GM18511 (cell line): ENCODE data around the gene PCNX4.

Experiments
- ATAC-seq: cut with Tn5 transposase; IDR thresholded peaks from one replicate; pipeline ENCODE4 v1.9.1; 2021; ENCODE audit warnings: mild to moderate bottlenecking, moderate library complexity; ENCODE audit not compliant: unreplicated experiment

The PCNX4 gene

DNA sequence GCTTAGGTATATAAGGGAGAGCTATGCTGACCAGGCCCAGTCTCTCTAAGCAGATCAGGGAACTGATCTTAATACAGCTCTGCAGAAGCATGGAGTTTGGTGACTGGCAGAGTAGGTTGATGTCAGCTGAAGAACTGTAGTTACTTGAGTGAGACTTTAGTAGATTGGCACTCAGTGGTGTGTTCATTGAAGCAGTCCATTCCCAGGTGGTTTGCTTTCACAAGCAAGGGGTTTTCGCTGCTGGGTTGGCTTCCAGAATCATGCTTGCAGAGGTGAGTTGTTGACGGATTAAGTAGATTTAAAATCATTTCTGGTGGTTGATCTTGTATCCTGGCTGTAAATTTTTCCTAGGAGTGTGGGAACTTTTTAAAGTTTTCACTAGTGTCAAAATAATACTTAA lies 80.0 kb downstream of the PCNX4 start:
- ATAC-seq = no peak

DNA sequence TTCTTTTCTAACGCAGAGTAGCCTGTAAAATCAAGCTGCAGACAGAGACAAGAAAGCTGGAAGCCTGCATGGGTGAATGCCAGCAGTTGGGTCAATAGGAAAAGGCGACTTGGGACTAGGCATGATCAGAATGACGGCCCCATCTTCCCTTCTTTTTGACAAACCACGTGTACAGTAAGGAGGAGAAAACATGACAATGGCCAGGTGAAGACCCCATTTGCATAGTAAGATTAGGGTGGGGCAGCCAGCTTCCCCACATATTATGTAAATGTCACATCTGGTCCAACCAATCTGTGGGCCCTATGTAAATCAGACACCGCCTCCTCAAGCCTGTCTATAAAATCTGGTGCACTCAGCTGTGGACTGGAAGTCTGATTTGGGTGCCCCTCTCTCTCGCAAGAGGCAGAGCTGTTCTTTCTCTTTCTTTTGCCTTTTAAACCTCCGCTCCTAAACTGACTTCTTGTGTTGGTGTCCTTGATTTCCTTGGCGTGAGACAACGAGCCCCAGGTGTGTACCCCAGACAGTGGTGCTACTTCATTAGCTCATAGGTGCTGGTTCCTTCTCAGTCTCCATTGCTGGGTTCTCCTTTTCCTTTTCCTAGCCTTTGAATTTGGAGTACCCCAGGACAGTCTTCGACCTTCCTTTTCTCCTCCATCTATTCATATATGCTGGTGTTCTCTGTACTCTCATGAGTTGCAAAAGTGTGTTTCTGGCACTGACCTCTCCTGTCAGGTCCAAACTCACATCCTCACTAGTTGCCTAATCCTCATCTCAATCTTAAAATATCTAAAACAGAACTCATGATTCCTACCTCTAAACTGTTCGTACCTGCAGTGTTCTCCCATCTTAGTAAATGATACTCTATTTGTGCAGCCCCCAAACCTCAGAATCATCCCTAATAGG lies 82.9 kb downstream of the PCNX4 start:
- ATAC-seq = no peak

DNA sequence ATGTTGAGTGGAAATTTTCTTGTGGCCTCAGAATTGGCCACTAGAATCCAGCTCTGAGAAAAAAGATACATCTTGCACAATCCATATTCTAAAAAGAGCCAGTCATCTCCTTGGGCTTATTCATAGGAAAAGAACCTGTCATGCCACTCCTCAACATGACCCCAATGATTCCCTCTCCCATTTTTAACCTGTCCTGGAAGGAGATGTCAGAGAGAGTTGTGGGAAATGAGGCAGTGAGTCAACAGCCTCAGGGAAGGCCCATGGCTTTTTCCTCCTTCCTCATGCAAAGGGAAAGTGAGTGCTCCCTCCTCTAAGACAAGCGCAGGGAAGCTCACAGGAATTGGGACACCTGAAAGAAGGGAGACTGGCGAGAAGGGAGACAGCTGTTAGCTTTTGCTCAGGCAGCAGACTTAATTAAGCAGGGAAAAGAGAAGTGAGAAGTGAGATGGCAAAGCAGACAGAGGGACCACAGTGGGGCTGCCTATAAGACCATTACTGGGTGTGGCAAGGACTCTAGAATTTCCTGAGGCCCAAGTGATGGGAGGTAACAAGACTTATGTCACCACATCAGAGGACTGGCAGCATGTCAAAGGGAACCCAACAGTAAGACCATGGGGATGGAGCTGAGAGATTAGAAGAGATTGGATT lies 83.7 kb downstream of the PCNX4 start:
- ATAC-seq = no peak

DNA sequence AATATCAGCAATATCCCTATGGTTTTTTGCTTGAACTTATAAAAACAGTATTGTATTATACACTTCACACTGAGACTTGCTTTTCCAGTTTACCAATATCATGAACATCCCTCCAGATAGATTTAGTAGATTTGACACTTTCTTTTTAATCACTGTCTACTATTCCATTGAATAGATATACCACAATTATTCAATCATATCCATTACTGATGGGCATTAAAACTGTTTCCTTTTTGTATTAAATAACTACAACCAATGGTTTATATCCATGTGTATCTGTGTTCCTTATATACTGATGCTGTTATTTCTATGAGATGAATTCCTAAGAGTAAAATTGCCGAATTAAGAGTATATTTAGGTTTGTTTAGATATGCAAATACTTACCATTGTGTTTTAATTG lies 86.4 kb downstream of the PCNX4 start:
- no peak for ATAC-seq

DNA sequence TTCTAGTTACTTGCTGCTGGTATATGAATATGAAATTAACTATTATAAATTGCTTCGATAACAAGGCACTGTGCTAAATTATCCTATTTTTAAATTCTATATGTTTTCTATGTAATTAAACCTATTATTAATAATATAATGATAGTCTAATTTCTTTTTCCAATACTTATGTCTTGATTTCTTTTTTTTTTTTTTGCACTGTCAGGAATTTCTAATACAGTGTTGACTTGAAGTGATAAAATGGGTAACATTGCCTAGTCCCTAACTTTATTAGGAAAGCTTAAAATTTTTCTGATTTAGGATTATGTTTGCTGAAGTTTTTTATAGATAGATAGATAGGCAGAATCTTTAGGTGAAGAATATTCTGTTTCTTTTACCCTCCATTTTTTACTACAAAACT lies 87.1 kb downstream of the PCNX4 start:
- no peak for ATAC-seq

DNA sequence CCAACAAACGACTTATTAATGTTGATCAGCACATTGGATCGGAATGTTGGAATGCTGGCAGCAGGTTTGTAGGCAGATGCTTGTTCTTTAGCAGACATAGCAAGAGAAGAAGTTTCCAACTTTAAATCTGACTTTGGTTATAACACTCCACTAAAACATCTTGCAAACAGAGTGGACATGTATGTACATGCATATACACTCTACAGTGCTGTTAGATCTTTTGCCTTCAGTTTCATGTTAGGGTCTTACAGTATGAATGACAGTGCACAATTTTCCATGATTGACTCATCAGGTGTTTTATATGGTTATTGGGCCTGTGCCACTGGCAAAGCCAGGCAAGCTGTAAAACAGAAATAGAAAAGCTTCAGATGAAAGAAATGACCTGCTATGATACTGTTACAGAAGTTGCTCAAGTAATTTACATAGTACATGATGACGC lies 87.7 kb downstream of the PCNX4 start:
- no peak for ATAC-seq

DNA sequence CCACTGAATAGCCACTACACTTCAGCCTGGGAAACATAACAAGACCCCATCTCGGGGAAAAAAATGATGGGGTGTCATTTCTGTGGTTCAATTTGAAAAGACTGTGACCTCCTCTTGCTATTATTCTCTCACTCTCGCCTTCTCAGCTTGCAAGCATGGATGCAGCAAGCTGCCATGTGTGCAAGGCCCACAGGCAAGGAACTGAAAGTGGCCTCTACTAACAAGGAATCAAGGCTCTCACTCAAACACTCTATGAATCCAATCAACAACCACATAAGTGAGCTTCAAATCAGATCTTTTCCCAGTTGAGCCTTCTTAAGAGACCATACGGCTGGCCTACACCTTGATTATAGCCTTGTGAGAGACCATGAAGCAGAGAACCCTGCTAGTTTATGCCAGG lies 91.4 kb downstream of the PCNX4 start:
- peak; percentile 33 for ATAC-seq

DNA sequence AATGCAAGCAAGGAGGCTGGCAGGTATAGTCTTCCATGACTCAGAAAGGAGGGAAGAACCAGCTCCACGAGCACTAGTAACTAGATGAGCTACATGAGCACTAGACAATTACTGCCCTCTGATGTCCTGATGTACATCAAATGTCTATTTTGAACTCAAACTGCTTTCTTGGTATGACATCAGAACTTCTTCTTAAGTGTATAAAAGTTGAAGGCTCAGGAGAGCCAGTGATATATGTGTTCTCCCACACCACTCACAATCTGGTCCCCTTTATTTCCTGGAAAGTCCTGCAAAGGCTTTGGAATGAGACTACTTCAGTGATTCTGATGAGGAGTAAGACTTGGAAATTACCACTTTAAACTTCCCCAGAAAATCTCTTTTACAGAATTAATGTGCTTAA lies 92.0 kb downstream of the PCNX4 start:
- peak; percentile 55 for ATAC-seq

DNA sequence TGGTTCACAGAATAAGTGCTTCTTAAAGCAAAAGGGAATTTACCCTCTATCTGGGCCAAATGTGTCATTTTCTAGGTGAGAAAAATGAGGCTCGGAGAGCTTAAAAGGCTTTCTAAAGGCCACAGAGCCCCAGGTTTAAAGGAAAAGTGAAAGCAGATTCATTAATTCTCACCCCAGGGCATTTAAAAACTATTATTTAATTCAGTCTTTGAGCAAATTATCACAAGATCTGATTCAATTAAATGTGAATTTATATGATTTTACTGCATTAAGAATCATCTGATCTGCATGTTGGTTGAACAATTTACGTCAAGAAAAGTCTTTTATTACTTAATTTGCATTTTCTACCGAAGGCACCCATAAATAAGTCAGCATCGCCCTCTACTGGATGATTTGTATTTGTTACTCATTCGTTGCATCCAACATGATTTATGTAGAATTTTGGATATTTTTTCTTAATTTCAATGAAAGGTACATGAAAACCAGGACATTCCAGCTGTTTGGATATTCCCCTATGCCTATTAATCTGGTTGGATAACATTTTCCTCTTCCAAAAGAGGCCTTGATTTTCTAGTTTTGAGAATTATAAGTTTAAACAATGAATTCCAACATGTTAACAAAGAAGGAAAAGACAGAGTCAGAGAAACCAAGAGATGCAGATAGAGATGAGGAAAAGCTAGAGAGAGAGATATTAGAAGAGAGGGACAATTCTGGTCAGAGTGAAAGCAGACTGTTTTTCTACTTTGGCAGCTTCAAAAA lies 92.6 kb downstream of the PCNX4 start:
- peak; percentile 64 for ATAC-seq

DNA sequence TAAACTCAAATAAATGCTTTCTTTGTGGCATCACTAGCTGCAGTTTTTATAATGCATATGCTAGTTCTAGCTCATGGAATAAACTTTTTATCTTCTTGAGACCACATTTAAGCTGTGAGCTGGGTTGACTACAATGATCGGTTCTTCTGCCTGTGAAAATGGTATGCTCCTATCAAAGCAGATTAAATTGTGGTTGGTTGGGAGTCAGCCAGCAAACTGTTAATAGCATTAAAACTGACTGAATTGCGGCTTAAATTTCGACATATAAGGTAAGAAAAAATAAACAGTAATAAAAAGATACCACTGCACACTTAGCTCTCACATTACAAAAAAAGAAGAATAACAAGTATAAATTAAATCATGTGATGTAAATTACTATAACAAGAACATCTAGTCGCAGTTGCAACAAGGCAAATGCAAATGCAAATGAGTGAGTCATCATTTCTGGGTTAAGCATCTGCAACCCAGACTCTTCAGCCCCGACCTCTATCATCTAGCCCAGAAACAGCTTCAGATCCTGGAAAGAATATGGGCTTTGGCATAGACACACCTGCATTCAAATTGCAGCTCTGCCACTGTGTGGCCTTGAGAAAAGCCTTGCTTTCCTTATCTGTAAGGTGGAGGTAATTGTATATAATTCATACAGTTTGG lies 93.3 kb downstream of the PCNX4 start:
- ATAC-seq = no peak

DNA sequence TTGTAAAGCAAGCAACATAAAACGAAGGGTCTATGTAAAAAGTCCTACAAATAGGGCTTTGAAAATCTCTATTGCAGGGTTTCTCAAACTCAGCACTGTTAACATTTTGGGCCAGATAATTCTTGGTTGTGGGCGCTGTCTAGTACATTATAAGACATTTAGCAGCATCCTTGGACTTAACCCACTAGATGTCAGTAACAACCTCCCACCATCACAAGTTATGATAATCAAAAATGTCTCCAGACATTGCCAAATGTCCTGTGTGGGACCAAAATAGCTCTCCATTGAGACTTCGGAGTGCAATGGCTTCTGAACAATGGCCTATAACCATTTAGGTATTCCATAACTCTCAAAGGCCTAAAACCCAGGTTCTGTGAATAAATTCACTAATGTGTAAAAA lies 96.4 kb downstream of the PCNX4 start:
- no peak for ATAC-seq

DNA sequence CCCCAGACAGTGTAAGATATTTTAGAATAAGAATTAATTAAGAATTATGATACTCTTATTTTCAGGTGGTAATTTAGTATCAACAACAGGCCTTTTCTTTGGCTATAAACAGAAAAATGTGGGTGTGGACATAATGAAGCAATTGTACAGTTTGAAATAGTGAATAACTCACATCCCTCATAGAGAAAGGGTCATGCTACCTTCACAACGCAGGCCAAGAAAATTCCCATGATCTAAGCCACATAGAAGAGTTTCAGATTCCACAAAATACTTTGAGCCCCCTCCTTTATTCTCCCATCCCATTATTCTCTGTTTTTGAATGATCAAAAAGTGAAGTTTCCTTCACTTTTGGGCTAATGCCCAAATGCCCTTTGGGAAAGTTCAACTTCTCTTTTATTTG lies 97.0 kb downstream of the PCNX4 start:
- no peak for ATAC-seq

DNA sequence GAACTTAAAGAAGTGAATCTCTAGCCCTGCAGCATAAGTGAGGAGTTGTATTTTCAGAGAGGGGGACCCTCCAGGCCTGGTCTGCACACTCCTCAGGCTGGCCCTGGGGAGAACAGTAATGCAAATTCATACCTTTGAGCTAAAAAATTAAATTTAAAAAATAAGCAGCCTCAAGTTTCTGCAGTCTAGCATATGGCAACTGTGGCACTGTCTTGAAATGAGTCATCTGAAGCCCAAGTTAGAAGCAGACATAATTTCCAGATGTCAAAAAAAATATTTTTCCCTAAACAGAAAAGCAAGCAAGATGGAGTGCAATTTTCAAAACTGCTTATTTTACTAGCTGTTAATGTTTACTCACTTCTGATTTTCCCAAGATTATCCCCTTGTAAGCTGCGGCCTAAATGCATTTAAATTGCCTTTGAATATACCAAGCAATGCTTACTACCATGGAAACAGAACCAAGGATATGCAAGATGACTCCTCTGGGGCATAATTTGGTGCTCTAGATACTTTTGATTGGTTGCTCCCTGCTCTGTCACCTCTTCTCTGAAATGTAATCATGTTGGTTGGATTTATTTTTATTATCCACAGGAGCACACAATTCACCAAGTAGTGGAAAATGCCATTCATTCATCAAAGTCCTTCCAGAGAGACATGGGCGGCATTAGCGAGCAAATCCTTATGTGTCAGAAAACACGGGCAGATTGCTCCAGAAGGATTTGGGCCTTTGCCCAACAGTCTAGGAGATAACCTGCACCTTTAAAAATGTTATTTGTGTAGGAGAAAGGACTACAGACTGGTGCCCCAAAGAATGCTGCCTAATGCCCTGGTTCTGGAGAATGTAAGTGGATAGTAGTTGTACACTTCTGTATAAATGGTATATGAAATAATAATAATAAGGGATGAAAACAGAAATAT lies 98.5 kb downstream of the PCNX4 start:
- peak; percentile 72 for ATAC-seq

DNA sequence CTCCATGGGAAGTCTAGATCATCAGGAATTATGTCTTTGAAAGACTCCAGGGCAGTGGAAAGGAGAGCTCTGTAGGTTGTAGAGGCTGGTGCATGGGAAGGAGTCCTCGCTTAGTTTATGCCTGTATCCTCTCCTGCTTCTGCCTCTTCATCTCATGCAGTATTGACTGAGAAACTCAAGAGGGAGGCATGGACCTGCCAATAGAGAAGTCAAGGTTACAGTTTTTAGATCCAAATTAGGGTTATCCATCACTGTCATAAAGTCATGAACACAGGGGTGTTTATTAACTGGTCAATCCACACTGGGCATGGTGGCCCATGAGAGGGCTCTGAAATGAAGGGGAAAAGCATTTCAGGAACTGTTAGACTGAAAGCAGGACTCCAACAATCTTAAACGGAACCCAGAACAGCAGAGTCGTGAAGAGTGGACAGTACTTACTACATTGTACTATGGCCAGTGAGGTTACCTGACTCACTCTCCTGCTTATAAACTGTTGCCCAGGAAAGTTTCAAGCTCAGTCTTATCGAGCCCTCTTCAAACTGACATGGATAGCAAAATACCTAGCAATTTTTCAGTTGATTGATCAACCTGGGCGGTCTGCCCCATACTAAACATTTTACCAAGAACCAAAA lies 103.6 kb downstream of the PCNX4 start:
- ATAC-seq = peak; percentile 82

DNA sequence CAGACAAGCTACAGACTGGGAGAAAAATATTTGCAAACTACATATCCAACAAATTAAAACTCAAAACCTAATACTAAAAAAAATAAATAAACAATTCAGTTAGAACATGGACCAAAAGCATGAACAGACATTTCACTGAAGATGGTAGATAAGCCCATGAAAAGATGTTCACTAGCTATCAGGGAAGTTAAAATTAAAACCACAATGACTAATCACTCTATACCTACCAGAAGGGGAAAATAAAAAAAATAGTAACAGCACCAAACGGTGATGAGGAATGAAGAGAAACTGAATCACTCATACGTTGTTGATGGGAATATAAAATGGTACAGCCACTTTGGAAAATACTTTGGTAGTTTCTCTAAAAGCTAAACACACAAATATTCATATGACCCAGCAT lies 104.6 kb downstream of the PCNX4 start:
- no peak for ATAC-seq

DNA sequence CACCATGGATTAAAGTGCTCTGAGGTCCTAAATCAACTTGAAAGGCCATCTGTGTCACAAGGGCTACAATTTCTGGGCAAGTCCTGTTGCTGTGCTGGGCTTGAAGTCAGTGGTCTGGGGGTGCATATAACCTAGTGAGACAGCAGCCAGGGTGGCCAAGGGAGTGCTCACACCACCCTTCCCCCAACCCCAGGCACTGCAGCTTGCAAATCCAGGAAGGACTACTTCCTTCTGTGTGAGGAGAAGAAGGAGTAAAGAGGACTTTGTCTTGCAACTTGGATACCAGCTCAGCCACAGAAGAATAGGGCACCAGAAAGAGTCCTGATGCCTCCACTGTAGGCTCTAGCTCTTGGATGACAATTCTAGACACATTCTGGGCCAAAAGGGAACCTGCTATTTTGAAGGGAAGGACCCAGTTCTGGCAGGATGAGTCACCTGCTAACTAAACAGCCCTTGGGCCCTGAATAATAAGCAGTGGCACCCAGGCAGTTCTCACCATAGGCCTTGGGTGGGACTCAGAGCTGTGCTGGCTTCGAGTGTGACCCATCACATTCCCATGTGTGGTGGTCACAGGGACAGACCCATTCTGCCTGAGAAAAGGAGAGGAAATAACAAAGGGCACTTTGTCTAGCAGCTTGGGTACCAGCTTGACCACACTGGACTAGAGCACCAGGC lies 106.0 kb downstream of the PCNX4 start:
- ATAC-seq = no peak

DNA sequence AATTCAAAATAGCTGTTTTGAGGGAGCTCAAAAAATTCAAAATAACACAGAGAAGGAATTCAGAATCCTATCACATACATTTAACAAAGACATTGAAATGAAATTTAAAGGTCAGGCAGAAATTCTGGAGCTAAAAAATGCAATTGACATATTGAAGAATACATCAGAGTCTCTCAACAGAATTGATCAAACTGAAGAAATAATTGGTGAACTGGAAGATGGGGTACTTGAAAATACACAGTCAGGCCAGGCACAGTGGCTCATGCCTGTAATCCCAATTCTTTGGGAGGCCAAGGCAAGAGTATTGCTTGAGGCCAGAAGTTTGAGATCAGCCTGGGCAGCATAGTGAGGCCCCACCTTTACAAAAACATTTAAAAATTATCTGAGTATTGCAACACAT lies 107.6 kb downstream of the PCNX4 start:
- no peak for ATAC-seq

DNA sequence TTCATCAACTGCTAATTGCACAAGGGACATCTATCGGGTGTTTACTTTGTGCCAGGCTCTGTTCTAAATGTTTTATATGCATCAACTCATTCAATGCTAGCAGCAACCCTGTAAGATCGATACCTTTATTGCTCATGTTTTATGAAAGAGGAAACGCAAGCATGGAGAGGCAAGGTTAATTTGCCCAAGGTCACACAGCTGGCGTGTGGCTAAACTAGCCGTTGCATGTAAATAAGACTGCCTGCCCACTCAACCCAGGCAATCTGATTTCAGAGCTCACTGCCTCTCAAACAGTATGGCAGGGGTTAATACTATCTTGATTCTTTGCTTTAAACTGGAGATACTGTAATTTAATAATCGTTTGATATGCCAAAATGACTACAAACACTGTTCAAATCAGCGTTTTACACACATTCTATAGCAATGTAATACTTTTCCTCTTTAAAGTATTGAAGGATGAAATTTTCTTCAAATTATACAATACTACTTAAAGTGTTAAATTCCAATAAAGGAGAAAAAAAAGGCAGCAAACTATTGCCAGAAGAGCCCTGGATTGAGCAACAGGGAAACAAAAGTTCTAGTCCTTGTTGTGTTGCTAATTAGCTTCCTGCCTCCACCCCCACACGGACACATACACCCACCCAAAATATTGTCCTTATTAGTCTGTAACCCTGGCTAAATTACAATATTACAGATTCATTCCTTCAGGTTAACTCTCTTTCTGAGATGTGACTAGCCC lies 112.5 kb downstream of the PCNX4 start:
- ATAC-seq = peak; percentile 82
